C4-2B (cell line): ENCODE results near the gene SCYL2.

Source experiments
- CTCF ChIP-seq: fragments of 450-650 bp; conservative IDR thresholded peaks from 2 replicates; pipeline ENCODE4 v1.5.1; 2017; ENCODE audit warnings: mild to moderate bottlenecking
- ZFX ChIP-seq: fragments of 450-650 bp; IDR thresholded peaks from 2 replicates; pipeline ENCODE4 v1.6.1; 2017

- TF ChIP-seq CTCF (no peak), ZFX (no peak)
These were observed 116.9 kb downstream of the SCYL2 start for GRCh38 chr12:100383586-100384558.
